GM19240 (cell line): ENCODE measurements around the gene SPIN2A.
"Not testable (repeated sequence)": the region's sequence is repeated elsewhere in the genome, so short reads cannot be mapped to it uniquely, and the experiment has no call there.

ENCODE experiments used
- DNase-seq: peaks from one replicate; pipeline ENCODE4 v3.0.0; 2011; ENCODE audit warnings: low spot score; ENCODE audit not compliant: insufficient read length

SPIN2A gene

GRCh38 chrX:57102918-57103317 lies 34.3 kb downstream of the SPIN2A start:
- DNase-seq = not testable (repeated sequence)
